Heart right ventricle (tissue), 16 donors: Measurements from ENCODE around the gene GOLGA6L10. TPM values are rescaled to one million over a fixed set of nuclear protein-coding genes. Genes with fewer than 3 reads are reported as not detected.
"Not testable (repeated sequence)": the region's sequence is repeated elsewhere in the genome, so short reads cannot be mapped to it uniquely, and the experiment has no call there.

ENCODE experiments used
- ATAC-seq, 8 donors: fragments of 200-7000 bp; cut with Tn5 transposase; one replicate each; pipeline ENCODE4 v1.9.1; 2020; ENCODE audit warnings: mild to moderate bottlenecking in 8 of 8, moderate library complexity in 8 of 8, moderate number of reproducible peaks in 1 of 8
- DNase-seq, 2 donors: peaks; one replicate each; pipeline ENCODE4 v3.0.0-alpha.2; 2020
- H3K27ac ChIP-seq, 10 donors: fragments of 200-600 bp; sonication (generic) in 2 of 10; one replicate each; pipeline versions ENCODE4 v1.5.0 to v1.8.0; 2020 to 2022; ENCODE audit warnings: mild to moderate bottlenecking in 3 of 10
- H3K27me3 ChIP-seq, 7 donors: fragments of 200-600 bp; one replicate each; pipeline ENCODE4 v1.8.0; 2021 to 2022; ENCODE audit warnings: mild to moderate bottlenecking in 2 of 7
- H3K36me3 ChIP-seq, 9 donors: fragments of 200-600 bp; sonication (generic) in 1 of 9; one replicate each; pipeline versions ENCODE4 v1.5.0 to v1.8.0; 2020 to 2022; ENCODE audit warnings: mild to moderate bottlenecking in 2 of 9
- H3K4me1 ChIP-seq, 9 donors: fragments of 200-600 bp; sonication (generic) in 1 of 9; one replicate each; pipeline versions ENCODE4 v1.5.0 to v1.8.0; 2020 to 2022; ENCODE audit warnings: mild to moderate bottlenecking in 4 of 9
- H3K4me3 ChIP-seq, 10 donors: fragments of 200-600 bp; sonication (generic) in 2 of 10; one replicate each; pipeline versions ENCODE4 v1.5.0 to v1.8.0; 2020 to 2022; ENCODE audit warnings: mild to moderate bottlenecking in 7 of 10, moderate library complexity in 2 of 10
- H3K9me3 ChIP-seq, 11 donors: fragments of 200-600 bp in 10 of 11; sonication (generic) in 2 of 11; one replicate each; pipeline versions ENCODE4 v1.5.0 to v1.8.0; 2013 to 2022; ENCODE audit warnings: mild to moderate bottlenecking in 2 of 11, control low read depth in 1 of 11, moderate library complexity in 1 of 11
- CTCF ChIP-seq, 9 donors: fragments of 200-600 bp; sonication (generic) in 2 of 9; IDR thresholded peaks; one replicate each; pipeline versions ENCODE4 v1.5.0 to v1.8.0; 2021 to 2022; ENCODE audit warnings: antibody characterized with exemption in 9 of 9, mild to moderate bottlenecking in 5 of 9, moderate library complexity in 1 of 9
- WGBS, 2 donors: extraction: QIAGEN DNeasy Blood & Tissue Kit; methylation state at CpG; one replicate each; pipeline ENCODE4 v1.1.7; 2013; ENCODE audit warnings: inconsistent platforms in 1 of 2; 5-methylcytosine and 5-hydroxymethylcytosine counted together
- intact Hi-C, 10 donors: fragments of 100-400 bp; cut with DNase I; formaldehyde crosslinking; loops; one replicate each; pipeline versions ENCODE4 v1.11.1 to v1.14.2; 2022
- polyA plus RNA-seq, 2 donors: library from polyadenylated mRNA; stranded (reverse); fragments of 200-250 nt; gene quantifications; one replicate each; pipeline ENCODE4 v1.2.3, GENCODE V29; 2013
- total RNA-seq, 10 donors: library from RNA; stranded (reverse); fragmentation: NEBNext Ultra II Directional in 3 of 10; extraction: Animal tissue kit (Norgen Biotek cat#: 25700) in 3 of 10; gene quantifications; one replicate each; pipeline versions ENCODE4 v1.2.1 to v1.2.4, GENCODE V29; 2021 to 2023
- donor health status: Arrhythmogenic right ventricular cardiomyopathy.
- donor health status: ischemic (EF 13 %, LVEDD 7.1; RV severe dilation, severe dysfunction).
- donor health status: healthy with polysubstance abuse.
- donor health status: DM: no; HTN: yes; CAD: no.
- donor health status: DM: no; HTN: no; CAD: no.
- donor health status: ischemic (EF 25% LVEDD 6.9; RV normal size, moderate dysfunction).
- donor health status: ischemic (EF 25% LVEDD 5.7; RV mildly dilated, moderate dysfunction).
- donor health status: healthy.
- donor health status: DM: yes; HTN: yes; CAD: no.
- donor health status: Ischemic cardiomyopathy.
- donor health status: ischemic (EF 35%, LVEDD 5.7; RV mildly dilated, moderate dysfunction).
- donor health status: nonischemic (EF 11% LVEDD 7.7; RV severe dilation, severe dysfunction).
- donor health status: DM: yes; HTN: yes; CAD: no.
- donor health status: PGD.
- donor health status: ischemic (EF 29% LVEDD 5.4; RV normal size, mild dysfunction).
- donor health status: nonischemic (EF 23%, LVEDD 6.1; RV moderate dilation, normal function).

Gene GOLGA6L10
- total and polyA plus RNA-seq, 12 donors = 0.34 to 5.3 (median 0.62) TPM

- Histone ChIP-seq H3K27me3 (peaks cover 0 to 6% (median 0%) of the 10 kb centered on the region in 7 donors), H3K4me3 (no peak overlapping the region), H3K4me1 (peaks cover 0 to 11% (median 2%) of the 10 kb centered on the region in 9 donors), H3K36me3 (no peaks in the 10 kb centered on the region), H3K27ac (peak overlapping the region in 1 of 10 donors; percentile 27), H3K9me3 (no peaks in the 10 kb centered on the region)
- TF ChIP-seq CTCF (IDR thresholded peaks at IDR 0.05) = no peak
- DNase-seq (no peak), ATAC-seq (no peak)
- WGBS, 2 donors = 82 to 84% methylated on average over 3 of the region's 3 CpGs
- intact Hi-C loops = no loop called here
These were observed 47.8 kb downstream of the GOLGA6L10 start for GRCh38 chr15:82301296-82302016.

GRCh38 chr15:82300883-82301282, 48.4 kb downstream of the GOLGA6L10 start:
- Histone ChIP-seq H3K4me1 (peaks cover 0 to 11% (median 2%) of the 10 kb centered on the region in 9 donors), H3K4me3 (no peak overlapping the region), H3K36me3 (no peaks in the 10 kb centered on the region), H3K27ac (peak overlapping the region in 2 of 10 donors; percentile 27 to 31), H3K27me3 (peaks cover 0 to 6% (median 0%) of the 10 kb centered on the region in 7 donors), H3K9me3 (no peaks in the 10 kb centered on the region)
- no peak for TF ChIP-seq CTCF (IDR thresholded peaks at IDR 0.05)
- peak in 4 of 8 donors; percentile 3 to 35 (median 17) for ATAC-seq
- 87 to 93% methylated on average over 7 of the region's 7 CpGs for WGBS, 2 donors
- intact Hi-C loops = no loop called here
- DNase-seq = no peak

GRCh38 chr15:82300326-82300725, 48.9 kb downstream of the GOLGA6L10 start:
- Histone ChIP-seq H3K27ac (peak overlapping the region in 2 of 10 donors; percentile 27 to 31), H3K4me1 (peaks cover 0 to 11% (median 2%) of the 10 kb centered on the region in 9 donors)
- H3K4me3 ChIP-seq, intact Hi-C loops, H3K36me3 ChIP-seq, H3K27me3 ChIP-seq, H3K9me3 ChIP-seq: not testable (repeated sequence)
- DNase-seq = peak; percentile 17 to 42
- 50 to 56% methylated on average over 6 of the region's 6 CpGs for WGBS, 2 donors
- peak; percentile 29 to 92 (median 88) for ATAC-seq

- H3K4me3 ChIP-seq, intact Hi-C loops, H3K27ac ChIP-seq, H3K27me3 ChIP-seq, H3K9me3 ChIP-seq, H3K36me3 ChIP-seq, ATAC-seq, DNase-seq: not testable (repeated sequence)
- 67 to 73% methylated on average over 3 of the region's 6 CpGs for WGBS, 2 donors
- H3K4me1 ChIP-seq = peaks cover 0 to 11% (median 2%) of the 10 kb centered on the region in 9 donors
These were observed 49.8 kb downstream of the GOLGA6L10 start for GRCh38 chr15:82299511-82299914.

- no peaks in the 10 kb centered on the region for H3K9me3 ChIP-seq
- H3K27ac ChIP-seq = no peak overlapping the region
- intact Hi-C loops = no loop called here
- peaks cover 0 to 11% (median 2%) of the 10 kb centered on the region in 9 donors for H3K4me1 ChIP-seq
- H3K4me3 ChIP-seq = peak overlapping the region in 1 of 10 donors; percentile 18
- no peak for TF ChIP-seq CTCF (IDR thresholded peaks at IDR 0.05)
- 22 to 28% methylated on average over 44 of the region's 44 CpGs for WGBS, 2 donors
- H3K27me3 ChIP-seq = peaks cover 0 to 6% (median 0%) of the 10 kb centered on the region in 7 donors
- DNase-seq (no peak), ATAC-seq (no peak)
- no peaks in the 10 kb centered on the region for H3K36me3 ChIP-seq
These were observed 50.8 kb downstream of the GOLGA6L10 start for GRCh38 chr15:82298520-82298919.
